Neural progenitor cell (in vitro differentiated cells): Measurements from ENCODE around the gene AURKB. TPM values are rescaled to one million over a fixed set of nuclear protein-coding genes. Genes with fewer than 3 reads are reported as not detected.

Source experiments
- DNase-seq: peaks from one replicate; pipeline ENCODE4 v3.0.0-alpha.2; 2016; ENCODE audit warnings: low spot score
- H2AFZ ChIP-seq: fragments of 200-600 bp; sonication (generic); replicated peaks from 2 replicates; pipeline ENCODE4 v1.6.1; 2016; ENCODE audit warnings: antibody characterized with exemption
- H3F3A ChIP-seq: fragments of 200-600 bp; sonication (generic); 2 replicates; pipeline ENCODE4 v1.6.1; 2016; ENCODE audit warnings: antibody characterized with exemption, low read depth
- H3K27ac ChIP-seq: fragments of 200-600 bp; sonication (generic); 2 replicates; pipeline ENCODE4 v1.5.1; 2016; ENCODE audit warnings: mild to moderate bottlenecking
- H3K27me3 ChIP-seq: fragments of 200-600 bp; sonication (generic); 2 replicates; pipeline ENCODE4 v1.6.1; 2016; ENCODE audit warnings: mild to moderate bottlenecking, moderate library complexity
- H3K36me3 ChIP-seq: fragments of 200-600 bp; sonication (generic); 2 replicates; pipeline ENCODE4 v1.5.1; 2016
- H3K4me1 ChIP-seq: fragments of 200-600 bp; sonication (generic); 2 replicates; pipeline ENCODE4 v1.6.1; 2016; ENCODE audit warnings: mixed run types
- H3K4me2 ChIP-seq: fragments of 200-600 bp; sonication (generic); 2 replicates; pipeline ENCODE4 v1.6.1; 2016
- H3K4me3 ChIP-seq: fragments of 200-600 bp; sonication (generic); 2 replicates; pipeline ENCODE4 v1.5.1; 2016
- H3K79me2 ChIP-seq: fragments of 200-600 bp; sonication (generic); 2 replicates; pipeline ENCODE4 v1.6.1; 2016; ENCODE audit warnings: low read depth
- H3K9ac ChIP-seq: fragments of 200-600 bp; sonication (generic); 2 replicates; pipeline ENCODE4 v1.6.1; 2016
- H3K9me3 ChIP-seq: fragments of 200-600 bp; sonication (generic); 2 replicates; pipeline ENCODE4 v1.5.1; 2016; ENCODE audit warnings: low read depth
- H4K20me1 ChIP-seq: fragments of 200-600 bp; sonication (generic); 2 replicates; pipeline ENCODE4 v1.6.1; 2016; ENCODE audit warnings: low read depth
- H3K27ac Mint-ChIP-seq: 3 replicates; pipeline ENCODE4 v1.8.0; 2021; ENCODE audit warnings: mixed read lengths
- H3K27me3 Mint-ChIP-seq: 2 replicates; pipeline ENCODE4 v1.8.0; 2022; ENCODE audit warnings: low read depth, mild to moderate bottlenecking, inconsistent platforms, moderate library complexity, mixed read lengths; ENCODE audit not compliant: insufficient read depth
- H3K36me3 Mint-ChIP-seq: 3 replicates; pipeline ENCODE4 v1.8.0; 2021; ENCODE audit warnings: mixed read lengths
- H3K4me1 Mint-ChIP-seq: 3 replicates; pipeline ENCODE4 v1.8.0; 2021; ENCODE audit warnings: mixed read lengths
- H3K4me3 Mint-ChIP-seq: 3 replicates; pipeline ENCODE4 v1.8.0; 2021; ENCODE audit warnings: mild to moderate bottlenecking, moderate library complexity, mixed read lengths
- H3K9me3 Mint-ChIP-seq: 3 replicates; pipeline ENCODE4 v1.8.0; 2020; ENCODE audit warnings: mixed read lengths
- CTCF ChIP-seq: fragments of 200-600 bp; sonication (generic); IDR thresholded peaks from 2 replicates; pipeline ENCODE4 v1.5.1; 2017; ENCODE audit warnings: antibody characterized with exemption, mild to moderate bottlenecking
- EZH2 ChIP-seq: fragments of 200-600 bp; sonication (generic); IDR thresholded peaks from 2 replicates; pipeline ENCODE4 v1.6.1; 2017; ENCODE audit warnings: antibody characterized with exemption, mild to moderate bottlenecking, moderate library complexity
- EZH2phosphoT487 ChIP-seq: fragments of 200-600 bp; sonication (generic); IDR thresholded peaks from 2 replicates; pipeline ENCODE4 v1.6.1; 2017; ENCODE audit warnings: antibody characterized with exemption
- total RNA-seq: library from RNA; depleted of rRNA; stranded (reverse); fragments of >200 nt; gene quantifications from 2 replicates; pipeline ENCODE4 v1.2.3, GENCODE V29; 2015; ENCODE audit warnings: low replicate concordance

Gene AURKB
- total RNA-seq, 1 donor from 2014 or later: 149 TPM

- Histone ChIP-seq H3K4me2 (peak overlapping the region; percentile 79), H3K9ac (no peak overlapping the region), H3K36me3 (no peaks in the 10 kb centered on the region), H3K27ac (no peak overlapping the region), H3K9me3 (no peaks in the 10 kb centered on the region), H4K20me1 (peaks cover 15% of the 10 kb centered on the region), H3K79me2 (no peaks in the 10 kb centered on the region), H3K27me3 (peaks cover 21% of the 10 kb centered on the region), H3K4me3 (peak overlapping the region; percentile 89), H3F3A (peaks cover 28% of the 10 kb centered on the region), H3K4me1 (peaks cover 10% of the 10 kb centered on the region), H2AFZ (peak overlapping the region; percentile 94)
- H3K27ac Mint-ChIP-seq: no peak overlapping the region
- peak; percentile 88 for DNase-seq
- H3K36me3 Mint-ChIP-seq: no peaks in the 10 kb centered on the region
- peaks cover 16% of the 10 kb centered on the region for H3K4me1 Mint-ChIP-seq
- H3K9me3 Mint-ChIP-seq: no peaks in the 10 kb centered on the region
- peaks cover 16% of the 10 kb centered on the region for H3K27me3 Mint-ChIP-seq
- H3K4me3 Mint-ChIP-seq: no peak overlapping the region
- TF ChIP-seq EZH2 (no peak), CTCF (no peak), EZH2phosphoT487 (no peak)
Measured at GRCh38 chr17:8185582-8186445, 24.6 kb downstream of the AURKB start.

GRCh38 chr17:8176998-8177731, 33.2 kb downstream of the AURKB start:
- Histone ChIP-seq H2AFZ (peak overlapping the region; percentile 55), H3K27ac (no peak overlapping the region)
- DNase-seq: peak; percentile 15

More at GRCh38 chr17:8176998-8177731, 33.2 kb downstream of the AURKB start:
- no peaks in the 10 kb centered on the region for H3K27me3 ChIP-seq
- Mint-ChIP-seq H3K4me3 (peak overlapping the region; percentile 91), H3K36me3 (no peaks in the 10 kb centered on the region), H3K9me3 (no peaks in the 10 kb centered on the region), H3K4me1 (peaks cover 48% of the 10 kb centered on the region), H3K27ac (peak overlapping the region; percentile 96), H3K27me3 (peaks cover 5% of the 10 kb centered on the region)
- H3K9ac ChIP-seq: peak overlapping the region; percentile 14
- no peaks in the 10 kb centered on the region for H3K9me3 ChIP-seq
- H3K4me1 ChIP-seq: peaks cover 18% of the 10 kb centered on the region
- peaks cover 52% of the 10 kb centered on the region for H3F3A ChIP-seq
- H3K36me3 ChIP-seq: no peaks in the 10 kb centered on the region
- peak overlapping the region; percentile 84 for H3K4me2 ChIP-seq
- no peaks in the 10 kb centered on the region for H4K20me1 ChIP-seq
- TF ChIP-seq EZH2phosphoT487: no peak
- no peak for TF ChIP-seq EZH2
- TF ChIP-seq CTCF: no peak
- no peaks in the 10 kb centered on the region for H3K79me2 ChIP-seq
- peak overlapping the region; percentile 57 for H3K4me3 ChIP-seq
